Measurements from ENCODE around the gene CPT1A. TPM values are rescaled to one million over a fixed set of nuclear protein-coding genes. Genes with fewer than 3 reads are reported as not detected.

CPT1A gene
- total RNA-seq, 4 donors from 2014 or later: 32.9 to 84.9 (median 49.2) TPM

GRCh38 chr11:68753300-68753699, 88.4 kb downstream of the CPT1A start:
- no peak overlapping the region for H3K27ac ChIP-seq
- H3K4me1 ChIP-seq: peaks cover 2 to 31% (median 8%) of the 10 kb centered on the region in 4 donors
- peaks cover 3 to 48% (median 6%) of the 10 kb centered on the region in 3 donors for H3K36me3 ChIP-seq
- no peak for TF ChIP-seq EP300 (IDR thresholded peaks at IDR 0.05)
- no peak for TF ChIP-seq POLR2A (IDR thresholded peaks at IDR 0.05)
- TF ChIP-seq, protein P1, sequence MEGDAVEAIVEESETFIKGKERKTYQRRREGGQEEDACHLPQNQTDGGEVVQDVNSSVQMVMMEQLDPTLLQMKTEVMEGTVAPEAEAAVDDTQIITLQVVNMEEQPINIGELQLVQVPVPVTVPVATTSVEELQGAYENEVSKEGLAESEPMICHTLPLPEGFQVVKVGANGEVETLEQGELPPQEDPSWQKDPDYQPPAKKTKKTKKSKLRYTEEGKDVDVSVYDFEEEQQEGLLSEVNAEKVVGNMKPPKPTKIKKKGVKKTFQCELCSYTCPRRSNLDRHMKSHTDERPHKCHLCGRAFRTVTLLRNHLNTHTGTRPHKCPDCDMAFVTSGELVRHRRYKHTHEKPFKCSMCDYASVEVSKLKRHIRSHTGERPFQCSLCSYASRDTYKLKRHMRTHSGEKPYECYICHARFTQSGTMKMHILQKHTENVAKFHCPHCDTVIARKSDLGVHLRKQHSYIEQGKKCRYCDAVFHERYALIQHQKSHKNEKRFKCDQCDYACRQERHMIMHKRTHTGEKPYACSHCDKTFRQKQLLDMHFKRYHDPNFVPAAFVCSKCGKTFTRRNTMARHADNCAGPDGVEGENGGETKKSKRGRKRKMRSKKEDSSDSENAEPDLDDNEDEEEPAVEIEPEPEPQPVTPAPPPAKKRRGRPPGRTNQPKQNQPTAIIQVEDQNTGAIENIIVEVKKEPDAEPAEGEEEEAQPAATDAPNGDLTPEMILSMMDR (IDR thresholded peaks at IDR 0.05): no peak
- no peaks in the 10 kb centered on the region for H3K9me3 ChIP-seq
- no peaks in the 10 kb centered on the region for H3K27me3 ChIP-seq
- 67 to 82% methylated on average over 9 of the region's 9 CpGs for WGBS, 2 donors
- H3K4me3 ChIP-seq: no peak overlapping the region
- no peak for DNase-seq (ENCODE audit: low spot score in 2 of 2)

- Histone ChIP-seq H3K36me3 (peaks cover 0 to 29% (median 0%) of the 10 kb centered on the region in 3 donors), H3K27ac (peak within 1 kb of the TSS in 2 of 4 donors; percentile 50 to 53), H3K9me3 (no peaks in the 10 kb centered on the region), H3K4me1 (peaks cover 2 to 31% (median 8%) of the 10 kb centered on the region in 4 donors), H3K27me3 (no peaks in the 10 kb centered on the region), H3K4me3 (peak within 1 kb of the TSS in 3 of 4 donors; percentile 29 to 56 (median 47))
- TF ChIP-seq EP300 (IDR thresholded peaks at IDR 0.05): no peak
- TF ChIP-seq POLR2A (IDR thresholded peaks at IDR 0.05): no peak
- TF ChIP-seq, protein P1 (IDR thresholded peaks at IDR 0.05): no peak
- DNase-seq (ENCODE audit: low spot score in 2 of 2): peak; percentile 66 to 74
- 3 to 5% methylated on average over 38 to 42 of the region's 42 CpGs for WGBS, 2 donors
Measured at GRCh38 chr11:68751331-68751856, 90.3 kb downstream of the CPT1A start, which contains the start of gene TESMIN. Gene TESMIN, minus strand, starts transcription at chr11:68751520. Its CDS starts 860 bp downstream, at chr11:68750660.

- Histone ChIP-seq H3K27me3 (no peaks in the 10 kb centered on the region), H3K27ac (peak overlapping the region in 2 of 4 donors; percentile 50 to 53), H3K36me3 (peaks cover 0 to 24% (median 0%) of the 10 kb centered on the region in 3 donors), H3K9me3 (no peaks in the 10 kb centered on the region), H3K4me1 (peaks cover 2 to 31% (median 8%) of the 10 kb centered on the region in 4 donors), H3K4me3 (peak overlapping the region in 3 of 4 donors; percentile 29 to 56 (median 47))
- DNase-seq (ENCODE audit: low spot score in 2 of 2): no peak
- WGBS, 2 donors: 1 to 2% methylated on average over 8 to 13 of the region's 22 CpGs
- TF ChIP-seq, protein P1 (IDR thresholded peaks at IDR 0.05): no peak
- no peak for TF ChIP-seq EP300 (IDR thresholded peaks at IDR 0.05)
- no peak for TF ChIP-seq POLR2A (IDR thresholded peaks at IDR 0.05)
Measured at GRCh38 chr11:68751004-68751325, 90.8 kb downstream of the CPT1A start.

DNA sequence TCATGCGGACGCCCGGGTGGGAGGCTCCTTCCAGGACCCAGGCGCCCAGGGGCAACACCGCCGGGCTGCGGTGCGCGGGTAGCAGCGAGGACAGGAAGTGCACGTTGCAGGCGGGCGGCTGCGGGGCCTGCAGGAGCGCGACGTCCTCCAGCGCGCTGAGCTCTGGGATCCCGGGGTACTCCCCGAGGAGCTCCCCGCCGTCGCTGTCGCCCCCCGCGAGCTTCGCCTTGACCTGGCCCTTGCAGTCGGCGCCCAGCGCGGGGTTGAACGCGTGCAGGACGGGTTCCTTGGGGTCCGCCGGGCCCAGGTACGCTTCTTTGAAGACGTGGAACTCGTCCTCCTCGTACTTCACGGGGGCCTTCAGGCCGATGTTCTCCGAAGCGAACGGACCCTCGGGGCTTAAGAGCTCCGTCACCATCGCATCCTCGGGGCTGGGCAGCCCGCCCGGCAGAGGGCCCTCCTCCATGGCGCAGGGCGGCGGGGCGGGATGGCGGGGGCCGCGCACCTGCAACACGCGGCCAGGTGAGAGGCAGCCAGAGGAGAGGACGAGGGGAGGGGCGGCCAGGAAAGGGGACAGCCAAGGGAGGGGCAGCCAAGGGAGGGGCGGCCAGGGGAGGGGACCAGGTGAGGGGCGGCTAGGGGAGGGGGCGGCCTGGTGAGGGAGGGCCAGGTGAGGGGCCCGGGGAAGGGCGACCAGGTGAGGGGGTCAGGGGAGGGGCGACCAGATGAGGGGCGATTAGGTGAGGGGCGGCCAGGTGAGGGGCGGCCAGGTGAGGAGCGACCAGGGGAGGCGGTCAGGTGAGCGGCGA, 91.3 kb downstream of the CPT1A start:
- H3K27ac ChIP-seq: peak overlapping the region in 2 of 4 donors; percentile 8 to 53
- peaks cover 2 to 31% (median 8%) of the 10 kb centered on the region in 4 donors for H3K4me1 ChIP-seq
- no peak for DNase-seq (ENCODE audit: low spot score in 2 of 2)
- 34 to 43% methylated on average over 24 to 69 of the region's 76 CpGs for WGBS, 2 donors
- H3K4me3 ChIP-seq: peak overlapping the region in 2 of 4 donors; percentile 47 to 56
- no peaks in the 10 kb centered on the region for H3K27me3 ChIP-seq
- TF ChIP-seq POLR2A (IDR thresholded peaks at IDR 0.05) (no peak), EP300 (IDR thresholded peaks at IDR 0.05) (no peak)
- TF ChIP-seq, protein P1 (IDR thresholded peaks at IDR 0.05): no peak
- peaks cover 0 to 21% (median 0%) of the 10 kb centered on the region in 3 donors for H3K36me3 ChIP-seq
- no peaks in the 10 kb centered on the region for H3K9me3 ChIP-seq
